Amygdala (tissue), 56 donors: ENCODE results near the gene SLC37A2.
"Not testable (repeated sequence)": the region's sequence is repeated elsewhere in the genome, so short reads cannot be mapped to it uniquely, and the experiment has no call there.

Experiments used
- DNase-seq, 56 donors: peaks; one replicate each; lab custom pipeline; 2025; lab: John Stamatoyannopoulos, UW

SLC37A2 gene

DNA sequence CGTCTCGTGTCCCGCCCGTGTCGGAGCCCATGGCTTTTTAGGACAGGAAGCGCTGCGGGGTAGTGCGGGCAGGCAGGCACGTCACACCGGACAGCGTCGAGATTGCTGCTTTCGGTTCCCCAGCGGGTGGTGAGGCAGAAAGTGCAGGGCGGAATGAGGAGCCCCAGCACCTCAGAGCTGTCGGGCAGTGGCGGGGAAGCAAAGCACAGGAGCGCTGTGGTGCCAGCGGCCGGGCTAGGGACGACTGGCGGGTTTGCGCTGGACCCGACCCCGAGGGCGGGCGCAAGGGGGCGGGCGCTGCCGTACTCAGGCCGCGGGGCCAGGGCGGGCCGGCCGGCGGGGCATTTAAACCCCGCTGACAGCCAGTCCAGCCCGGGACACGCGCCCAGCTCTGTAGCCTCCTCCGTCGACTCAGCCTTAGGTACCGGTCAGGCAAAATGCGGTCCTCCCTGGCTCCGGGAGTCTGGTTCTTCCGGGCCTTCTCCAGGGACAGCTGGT is at the start of gene SLC37A2:
Gene SLC37A2 (plus strand): TSS at position 375 of the 498 bp plus-strand sequence. CDS start 63 bp downstream, at position 438.
- peak in 25 of 56 donors; percentile 17 to 65 (median 40) for DNase-seq

DNA sequence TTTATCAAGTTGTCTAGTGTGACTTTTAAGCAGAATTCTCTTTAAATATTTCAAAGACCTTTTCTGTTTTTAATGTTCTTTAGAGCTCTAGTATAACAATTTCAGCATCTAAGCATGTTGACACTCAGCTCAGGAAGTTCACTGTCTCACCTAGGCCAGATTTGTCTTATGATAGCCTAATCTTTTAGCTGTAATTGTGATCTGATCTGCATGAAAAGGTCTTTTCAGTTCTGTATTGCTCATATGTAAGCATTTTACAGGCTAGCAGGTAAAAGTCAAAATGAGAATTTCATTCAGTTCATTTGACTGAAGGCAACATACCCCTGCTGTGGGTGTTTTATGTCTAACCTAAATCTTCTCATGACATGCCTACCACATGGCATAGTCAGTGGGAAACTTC is 46.7 kb upstream of the SLC37A2 start:
- DNase-seq: no peak

DNA sequence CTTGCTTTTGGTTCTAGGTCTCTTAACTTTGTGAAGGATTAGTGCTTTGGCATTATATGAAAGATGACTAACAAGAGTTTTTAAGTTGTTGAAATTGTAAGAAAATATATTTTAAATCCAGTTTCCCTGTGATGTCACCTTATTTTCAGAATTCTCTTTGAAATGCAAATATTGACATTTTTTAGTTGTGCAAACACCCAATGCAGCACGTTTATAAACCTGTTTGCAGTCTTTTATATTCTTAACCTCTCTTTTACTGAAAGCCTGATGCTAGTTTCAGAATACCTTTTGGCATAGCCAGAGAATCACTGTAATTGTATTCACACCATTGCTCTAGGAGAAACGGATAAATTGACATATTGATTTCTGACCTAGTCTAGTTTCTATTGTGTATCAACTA is 42.8 kb upstream of the SLC37A2 start:
- no peak for DNase-seq

DNA sequence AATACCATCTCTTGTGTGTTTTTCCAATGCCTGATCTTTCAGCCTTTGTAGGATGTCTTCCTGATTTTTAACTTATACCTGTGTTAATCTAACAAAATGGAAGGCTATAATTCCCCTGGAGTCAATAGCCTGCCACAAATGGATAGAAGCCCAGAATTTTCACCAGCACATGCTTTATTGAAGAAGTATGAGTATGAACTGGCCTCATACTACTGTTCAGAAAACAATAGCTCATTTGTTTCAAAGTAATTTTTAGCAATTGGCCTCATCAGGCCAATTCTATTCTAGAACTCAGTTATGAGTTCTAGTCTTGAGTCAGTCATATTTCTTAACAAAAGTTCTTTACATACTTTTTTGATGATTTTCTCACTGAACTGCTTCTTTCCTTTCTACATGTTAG is 40.6 kb upstream of the SLC37A2 start:
- no peak for DNase-seq

DNA sequence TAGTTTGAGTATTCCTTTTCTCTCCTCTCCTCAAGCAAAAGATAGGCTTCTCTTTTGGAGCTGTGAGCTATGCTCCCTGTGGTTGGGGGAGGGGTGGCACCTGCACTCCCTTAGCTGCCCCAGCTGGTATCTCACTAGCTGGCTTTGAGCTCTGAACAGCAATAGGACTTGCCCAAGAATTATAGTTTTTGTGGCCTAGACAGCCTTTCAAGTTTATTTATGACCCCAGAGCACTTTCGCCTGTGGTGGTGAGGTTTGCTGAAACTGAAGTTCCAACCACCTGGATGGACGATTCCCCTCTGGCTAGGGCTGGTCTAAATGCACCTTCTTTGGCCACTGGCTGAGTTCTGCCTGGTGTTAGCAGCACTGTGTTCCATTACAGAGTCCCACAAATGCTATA is 37.1 kb upstream of the SLC37A2 start:
- DNase-seq: no peak

DNA sequence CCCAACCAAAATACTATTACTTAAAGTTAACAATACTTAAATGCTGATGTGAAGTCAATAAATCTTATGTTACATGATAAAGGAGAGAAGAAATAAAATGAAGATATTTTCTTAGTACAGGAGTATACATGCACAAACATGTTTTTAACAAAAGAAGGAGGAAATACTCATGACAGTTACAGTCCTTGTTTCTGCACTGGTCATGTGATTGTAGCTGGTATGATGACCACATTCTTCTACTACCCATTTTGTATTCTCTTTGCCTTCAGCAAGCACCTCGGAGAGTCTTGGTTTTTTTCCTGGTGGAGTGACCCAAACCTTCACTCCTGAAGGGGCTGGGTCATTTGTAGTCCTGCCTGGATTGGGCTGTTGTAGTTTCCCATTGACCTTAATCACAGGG is 33.7 kb upstream of the SLC37A2 start:
- DNase-seq: not testable (repeated sequence)

DNA sequence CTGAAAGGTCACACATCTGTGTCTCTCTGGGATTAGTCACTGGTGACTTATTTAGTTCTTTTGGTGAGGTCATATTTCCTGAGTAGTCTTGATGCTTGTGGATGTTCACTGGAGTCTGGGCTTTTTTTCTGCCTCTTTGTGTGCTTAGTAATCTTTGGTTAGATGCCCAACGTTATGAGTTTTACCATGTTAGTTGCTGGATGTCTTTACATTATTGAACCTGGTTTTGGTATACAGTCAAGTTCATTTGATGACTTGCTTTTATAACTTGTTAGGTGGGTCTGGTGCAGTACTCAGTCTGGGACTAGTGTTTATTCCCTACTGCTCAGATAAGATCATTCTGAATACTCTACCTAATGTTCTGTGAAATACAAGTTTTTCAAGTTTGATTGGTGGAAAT is 26.2 kb upstream of the SLC37A2 start:
- DNase-seq: no peak

DNA sequence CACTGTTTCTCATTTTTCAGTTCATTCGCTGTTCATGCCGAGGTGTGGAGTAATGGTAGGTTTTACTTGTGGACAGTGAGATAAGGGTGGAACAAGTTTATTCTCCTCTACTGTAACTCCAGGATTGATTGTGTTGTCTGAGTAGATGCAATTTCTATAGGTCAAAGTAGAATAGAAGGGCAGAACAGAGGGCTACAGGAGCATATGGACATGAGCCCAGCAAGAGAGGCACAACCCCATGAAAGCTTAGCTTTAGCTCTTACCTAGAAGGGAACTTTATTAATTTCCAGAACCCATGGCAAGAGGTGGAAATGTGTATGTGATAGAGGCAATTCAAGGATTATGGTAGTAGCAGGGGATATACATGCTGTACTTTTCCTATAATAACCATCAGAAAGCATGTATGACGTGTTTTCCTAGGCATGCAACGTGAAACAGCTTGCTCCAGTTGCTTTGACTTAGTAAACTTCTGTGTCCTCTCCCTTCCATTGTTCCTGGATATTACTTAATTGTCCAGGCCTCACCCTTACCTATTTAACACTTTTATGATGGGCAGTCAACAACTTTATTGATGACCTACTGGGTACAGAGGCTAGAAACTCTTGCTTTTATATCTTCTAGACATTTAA is 13.8 kb upstream of the SLC37A2 start:
- no peak for DNase-seq

DNA sequence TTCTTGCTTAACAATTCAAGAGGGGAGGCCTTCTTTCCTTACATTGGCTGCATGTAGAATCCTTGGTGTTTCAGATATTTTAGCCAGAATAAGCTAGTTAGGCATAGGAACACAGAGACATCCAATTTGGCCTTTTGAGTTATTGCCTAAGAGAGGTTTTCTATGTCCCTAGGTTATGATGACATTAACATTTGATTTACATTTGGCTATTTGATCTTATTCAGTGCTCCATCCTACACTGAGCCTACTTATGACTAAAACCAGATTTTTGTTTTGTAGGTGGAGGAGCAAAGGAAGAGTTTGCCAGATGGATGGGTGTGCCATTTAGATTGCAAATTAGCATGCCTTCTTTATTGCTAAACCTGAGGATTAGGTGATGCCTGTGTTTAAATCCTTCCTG is 11.1 kb upstream of the SLC37A2 start:
- DNase-seq: no peak

DNA sequence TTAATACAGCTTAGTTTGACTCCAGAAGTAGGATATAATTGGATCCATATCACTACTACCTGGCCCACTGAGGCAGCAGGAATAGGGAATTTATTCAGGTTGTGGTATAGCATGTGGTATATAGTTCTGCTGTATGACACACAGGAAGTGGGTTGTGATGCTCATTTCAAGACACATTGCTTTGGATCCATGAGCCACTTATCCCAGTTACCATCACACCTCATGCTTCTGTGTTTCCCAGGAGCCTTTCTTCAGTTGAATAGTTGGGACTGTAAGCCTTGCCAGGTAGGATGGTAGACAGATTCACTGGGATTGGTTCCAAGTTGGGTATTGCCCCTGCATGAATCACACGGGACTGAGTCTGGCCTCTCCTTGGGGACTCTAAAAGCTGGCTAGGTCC is 9.9 kb upstream of the SLC37A2 start:
- no peak for DNase-seq

DNA sequence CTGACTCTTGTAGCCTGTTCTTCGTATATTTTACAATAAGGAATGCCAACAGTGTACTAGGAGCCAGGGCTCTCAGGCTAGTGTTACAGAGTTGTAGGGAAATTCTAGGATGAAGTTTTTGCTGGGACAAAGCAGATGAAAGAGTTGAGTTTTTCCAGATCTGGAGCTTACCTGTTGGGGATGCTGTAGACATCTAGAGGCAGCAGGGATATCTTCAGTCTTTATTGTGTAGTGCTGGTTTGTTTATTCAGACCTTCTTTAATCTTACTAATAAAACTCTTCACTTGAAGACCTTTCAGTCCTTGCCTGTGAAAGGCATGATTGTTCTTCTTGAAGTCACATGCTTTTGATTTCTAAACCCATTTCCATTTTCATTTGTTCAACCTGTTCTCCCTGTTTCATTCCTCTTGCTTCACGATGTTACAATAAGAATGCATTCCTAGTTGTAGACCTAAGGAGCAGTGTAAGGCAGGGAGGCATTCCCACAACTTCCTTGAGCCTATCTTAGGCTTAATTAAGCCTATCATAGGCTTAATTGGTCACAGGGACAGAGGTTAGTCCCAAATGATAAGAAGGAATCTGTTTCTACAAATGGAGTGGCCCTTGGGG is 7.9 kb upstream of the SLC37A2 start:
- no peak for DNase-seq

DNA sequence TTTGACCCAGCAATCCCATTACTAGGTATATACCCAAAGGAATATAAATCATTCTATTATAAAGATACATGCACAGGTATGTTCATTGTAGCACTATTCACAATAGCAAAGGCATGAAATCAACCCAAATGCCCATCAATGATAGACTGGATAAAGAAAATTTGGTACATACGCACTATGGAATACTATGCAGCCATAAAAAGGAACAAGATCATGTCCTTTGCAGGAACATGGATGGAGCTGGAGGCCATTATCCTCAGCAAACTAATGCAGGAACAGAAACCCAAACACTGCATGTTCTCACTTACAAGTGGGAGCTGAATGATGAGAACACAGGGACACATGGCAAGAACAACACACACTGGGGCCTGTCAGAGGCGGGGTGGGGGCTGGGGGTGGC is 7.0 kb upstream of the SLC37A2 start:
- not testable (repeated sequence) for DNase-seq

DNA sequence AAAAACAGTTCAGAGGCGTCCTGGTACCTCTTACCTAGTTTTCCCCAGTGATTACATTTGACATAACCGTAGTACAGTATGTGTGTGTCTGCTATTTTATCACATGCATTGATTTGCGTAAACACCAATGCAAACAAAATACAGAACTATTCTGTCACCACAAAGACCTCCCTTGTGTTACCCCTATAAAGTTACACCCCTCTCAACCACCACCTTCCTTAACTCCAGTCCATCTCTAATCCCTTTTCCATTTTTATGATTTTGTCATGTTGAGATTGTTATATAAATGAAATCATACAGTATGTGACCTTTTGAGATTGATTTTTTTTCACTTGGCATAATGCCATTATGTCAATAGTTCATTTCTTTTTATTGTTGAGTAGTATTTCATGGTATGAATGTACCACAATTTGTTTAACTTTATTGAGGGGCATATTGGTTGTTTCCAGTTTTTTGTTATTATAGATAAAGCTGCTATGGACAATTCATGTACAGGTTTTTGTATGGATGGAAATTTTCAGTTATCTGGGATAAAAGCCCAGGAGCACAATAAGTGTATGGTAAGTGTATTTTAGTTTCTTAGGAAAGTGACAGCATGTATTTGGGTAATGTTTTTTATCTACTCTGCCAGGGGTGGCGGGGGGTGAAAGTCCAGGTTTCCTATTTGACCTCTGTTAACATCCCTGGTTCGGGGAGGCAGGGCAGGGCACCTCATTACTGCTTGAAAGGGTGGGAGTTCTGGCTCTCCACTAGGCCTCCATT is 6.0 kb upstream of the SLC37A2 start:
- DNase-seq: no peak

DNA sequence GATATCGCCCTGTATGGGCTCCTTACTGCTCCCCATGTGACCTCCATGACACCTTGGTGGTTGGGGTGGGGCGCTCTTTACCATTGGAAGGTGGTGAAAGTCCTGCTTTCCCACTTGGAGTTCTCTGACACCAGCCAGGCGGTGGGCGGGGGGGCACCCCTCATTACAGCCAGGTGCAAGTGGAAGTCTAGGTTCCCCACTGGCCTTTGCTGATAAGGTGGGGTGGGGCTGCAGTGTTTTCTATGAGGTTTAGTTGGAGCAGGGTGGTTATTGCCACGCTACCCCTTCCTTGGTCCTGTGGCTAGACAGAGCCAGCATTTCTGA is 5.5 kb upstream of the SLC37A2 start:
- DNase-seq: no peak

DNA sequence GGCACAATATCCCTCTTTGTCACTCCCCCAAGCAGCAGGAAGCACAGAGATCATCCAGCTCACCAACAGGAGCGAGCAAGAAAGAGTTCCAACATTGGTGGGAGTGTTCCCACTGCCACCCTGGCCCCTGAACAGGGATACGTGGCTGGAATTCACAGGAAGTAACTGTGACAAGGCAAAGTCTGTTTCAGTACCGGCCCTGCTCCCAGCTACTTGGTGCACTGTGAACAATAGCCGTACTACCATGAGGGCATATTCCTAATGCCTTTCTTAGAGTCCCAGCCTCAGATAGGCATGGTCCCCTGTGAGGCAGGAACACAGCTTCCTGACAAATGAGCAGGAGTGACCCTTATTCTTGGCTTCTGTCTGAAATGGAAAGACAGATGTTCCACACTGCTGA is 1.8 kb upstream of the SLC37A2 start:
- DNase-seq: no peak

DNA sequence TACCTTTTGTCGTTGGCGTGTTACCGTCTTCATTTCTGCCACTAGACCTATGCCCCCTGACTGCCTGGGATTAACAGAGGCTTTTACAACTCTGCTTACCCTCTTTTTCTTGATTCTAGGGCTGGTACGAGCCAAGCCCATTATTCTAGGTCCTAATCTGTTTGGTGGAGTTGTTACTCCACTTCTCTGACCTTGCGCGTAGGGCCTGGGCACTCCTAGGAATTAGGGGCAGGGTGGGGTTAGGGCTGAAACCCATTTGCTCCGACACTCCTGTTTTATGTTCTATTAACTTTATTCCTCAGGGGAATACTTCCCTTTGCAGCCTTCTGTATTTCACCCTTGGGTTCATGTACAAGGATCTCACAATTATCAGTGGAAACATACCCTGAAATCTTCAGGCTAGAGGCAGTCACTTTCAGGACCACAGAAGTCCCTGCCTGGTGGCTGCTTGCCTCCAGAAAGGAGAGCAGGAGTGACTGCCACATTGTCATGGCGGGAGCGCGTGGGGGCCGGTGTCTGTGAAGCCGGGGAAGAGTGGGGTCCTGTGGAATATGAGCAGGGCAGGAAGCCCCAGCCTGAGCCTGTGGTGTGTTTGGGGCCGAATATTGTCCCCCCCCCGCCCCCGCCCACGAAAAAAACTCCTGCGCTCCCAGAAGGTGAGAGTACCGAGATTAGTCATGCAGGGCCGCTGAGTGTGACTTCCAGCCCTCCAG is 731 bp upstream of the SLC37A2 start:
- no peak for DNase-seq

DNA sequence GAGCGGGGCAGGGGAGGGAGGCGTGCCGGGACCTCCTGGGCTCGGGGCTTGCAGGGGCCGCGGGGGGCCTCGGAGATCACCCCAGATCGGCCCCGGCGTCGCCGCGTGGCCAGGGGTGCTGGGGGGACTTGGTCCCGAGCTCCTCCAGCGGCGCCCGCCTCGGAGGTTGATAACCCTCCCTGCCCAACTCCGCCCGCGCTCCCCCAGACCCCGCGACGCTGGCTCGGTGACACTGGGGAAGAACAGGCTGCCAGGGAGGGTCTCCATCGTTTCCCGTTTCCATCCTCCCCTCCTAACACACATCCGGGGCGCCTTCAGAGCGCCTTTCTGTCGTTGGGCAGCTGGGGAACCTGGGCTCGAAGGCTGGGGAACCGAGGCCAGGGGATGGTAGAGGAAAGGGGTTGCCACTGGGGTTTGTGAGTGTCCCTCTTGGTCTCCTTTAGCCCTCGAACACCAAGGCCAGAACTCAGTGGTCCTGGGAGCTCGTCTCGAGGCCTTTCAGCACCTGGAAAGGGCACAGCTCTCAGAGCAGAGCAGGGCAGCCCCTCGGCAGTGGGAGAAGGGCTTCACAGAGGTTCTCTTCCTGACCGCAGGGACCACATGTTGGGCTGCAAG is 431 bp downstream of the SLC37A2 start:
- no peak for DNase-seq

DNA sequence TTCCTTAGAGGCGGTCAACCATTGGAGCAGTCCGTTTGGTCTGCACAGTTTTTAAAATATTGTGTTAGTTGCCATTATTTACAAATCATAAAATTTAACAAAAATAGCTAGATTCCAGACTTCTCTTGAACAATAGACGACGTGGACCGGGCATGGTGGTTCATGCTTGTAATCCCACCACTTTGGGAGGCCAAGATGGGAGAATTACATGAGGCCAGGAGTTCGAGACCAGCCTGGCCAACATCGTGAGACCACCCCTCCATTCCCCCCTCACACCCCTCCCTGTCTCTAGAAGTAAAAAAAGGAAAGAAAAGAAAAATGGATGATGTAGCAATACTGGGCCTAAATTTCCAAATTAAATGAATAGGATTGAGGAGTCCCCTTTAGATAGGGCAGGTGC is 965 bp downstream of the SLC37A2 start:
- no peak for DNase-seq

DNA sequence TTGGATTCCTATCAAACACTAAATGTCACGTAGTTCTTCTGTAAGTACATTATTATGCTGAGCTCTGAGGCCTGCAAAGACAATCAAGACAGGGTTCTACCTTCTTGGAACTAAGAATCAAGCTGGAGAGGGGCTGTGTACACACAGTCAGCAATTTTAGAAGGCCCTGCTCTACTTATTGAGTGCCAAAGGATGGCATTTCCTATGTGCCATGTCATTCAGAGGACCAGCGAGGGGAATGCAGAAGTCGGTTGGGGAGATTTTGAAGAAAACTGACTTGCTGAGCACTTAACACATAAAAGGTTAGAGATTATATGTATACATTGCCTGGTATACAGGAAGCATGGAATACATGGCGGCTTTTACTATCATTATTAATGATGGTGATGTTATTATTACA is 5.3 kb downstream of the SLC37A2 start:
- DNase-seq: no peak

DNA sequence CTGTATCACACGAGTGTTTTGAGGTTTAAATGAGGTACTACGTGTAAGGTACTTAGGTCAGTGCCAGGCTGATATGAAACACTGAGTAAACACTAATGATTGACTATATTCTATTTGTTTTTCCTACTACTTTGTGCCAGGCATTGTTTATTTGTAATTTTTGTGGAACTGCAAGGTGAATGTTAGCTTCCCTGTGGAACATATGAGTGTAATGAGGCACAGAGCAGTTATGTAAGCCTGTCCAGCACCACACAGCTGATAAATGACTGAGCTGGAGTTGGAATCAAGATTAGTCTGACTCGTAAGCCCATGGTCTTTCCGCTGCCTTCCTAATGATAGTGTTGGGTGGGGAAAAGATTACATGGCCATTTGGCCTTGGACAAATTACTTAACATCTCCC is 5.9 kb downstream of the SLC37A2 start:
- no peak for DNase-seq

DNA sequence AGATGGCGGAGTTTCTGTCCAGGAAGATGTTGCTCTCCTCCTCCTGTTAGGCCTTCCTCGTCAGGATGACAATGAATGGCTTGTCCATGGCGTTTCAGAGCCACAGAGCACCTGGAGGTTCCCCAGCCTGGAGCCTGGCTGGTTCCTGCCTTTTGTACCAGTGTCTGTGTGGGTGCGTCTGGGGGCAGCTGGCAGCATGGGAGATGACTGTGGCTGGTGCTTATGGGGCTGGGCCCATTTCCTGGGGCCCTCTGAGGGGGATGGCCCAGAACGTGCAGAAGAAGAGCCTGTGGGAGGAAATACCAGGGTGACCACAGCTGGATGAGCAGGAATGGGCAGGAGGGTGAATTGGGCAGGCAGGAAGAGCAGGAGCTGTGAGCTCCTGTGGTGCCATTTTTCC is 6.7 kb downstream of the SLC37A2 start:
- no peak for DNase-seq
